IPS-NIHi7 (cell line): ENCODE results near the gene SORL1-AS1.
A peak's percentile ranks its signal among the peaks of the same experiment; 100 is the strongest.

Source experiments
- DNase-seq: peaks from one replicate; pipeline ENCODE4 v3.0.0; 2012; ENCODE audit warnings: mixed read lengths; ENCODE audit errors: extremely low spot score

The SORL1-AS1 gene

DNA sequence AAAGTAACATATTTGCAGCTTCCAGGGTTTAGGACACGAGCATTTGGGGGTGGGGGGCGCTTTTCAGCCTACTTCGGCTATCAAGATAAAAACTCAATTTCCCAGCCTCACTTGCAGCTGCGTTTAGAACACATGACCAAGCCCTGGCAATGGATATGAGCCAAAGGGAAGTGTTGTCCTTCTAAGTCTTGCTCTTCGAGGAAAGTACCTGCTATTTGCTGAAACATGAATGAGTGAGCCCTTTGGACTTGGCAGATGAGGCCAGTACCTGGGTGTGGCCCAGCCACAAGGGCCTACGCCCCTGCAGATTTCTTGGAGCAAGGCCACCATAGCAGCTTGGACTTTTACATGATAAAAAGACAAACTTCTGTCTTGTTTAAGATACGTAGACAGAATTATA is 60.9 kb downstream of the SORL1-AS1 start:
- DNase-seq: no peak

DNA sequence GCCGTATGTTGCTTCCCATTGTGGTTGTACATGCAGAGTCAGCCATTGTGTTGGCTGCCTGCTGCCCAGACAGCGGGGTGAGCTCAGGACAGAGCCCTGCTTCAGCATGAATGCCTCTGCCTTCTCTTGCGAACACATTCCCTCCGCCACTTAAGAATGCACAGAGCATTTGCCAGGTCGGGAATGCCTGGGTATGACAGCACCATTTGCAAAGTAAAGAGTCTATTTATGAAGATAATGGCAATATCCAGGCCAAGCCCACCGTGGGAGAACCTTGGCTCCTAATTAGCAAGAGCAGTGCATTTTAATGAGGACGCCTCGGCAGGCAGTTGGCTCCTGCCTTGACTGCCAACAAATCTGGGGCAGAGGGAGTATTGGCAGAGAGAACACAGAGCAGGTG is 63.1 kb downstream of the SORL1-AS1 start:
- peak; percentile 42 for DNase-seq
